ENCODE measurements around the gene SLC25A10. TPM values are rescaled to one million over a fixed set of nuclear protein-coding genes. Genes with fewer than 3 reads are reported as not detected.

SLC25A10 gene
- total and polyA plus RNA-seq, 2 donors: 8.3 to 11.9 TPM

Other genes starting within 250 kb of the SLC25A10 start
- 1,837 TPM for gene ACTG1, start 199.5 kb upstream of the SLC25A10 start, total RNA-seq
- 2,739 TPM for gene ACTG1, start 199.5 kb upstream of the SLC25A10 start, polyA plus RNA-seq
- 0.47 TPM for gene FSCN2, start 183.9 kb upstream of the SLC25A10 start, total RNA-seq
- 0.87 TPM for gene FSCN2, start 183.9 kb upstream of the SLC25A10 start, polyA plus RNA-seq
- gene FAAP100, start 159.9 kb upstream of the SLC25A10 start, total RNA-seq: 8.8 TPM
- 43.9 TPM for gene FAAP100, start 159.9 kb upstream of the SLC25A10 start, polyA plus RNA-seq
- gene NPLOC4, start 75.2 kb upstream of the SLC25A10 start, total RNA-seq: 26.1 TPM
- 43.3 TPM for gene NPLOC4, start 75.2 kb upstream of the SLC25A10 start, polyA plus RNA-seq
- gene TSPAN10, start 75.1 kb upstream of the SLC25A10 start, total RNA-seq: 0.47 TPM
- 1.8 TPM for gene TSPAN10, start 75.1 kb upstream of the SLC25A10 start, polyA plus RNA-seq
- gene PDE6G, start 55.7 kb upstream of the SLC25A10 start, total RNA-seq: 12.2 TPM
- gene PDE6G, start 55.7 kb upstream of the SLC25A10 start, polyA plus RNA-seq: 18.2 TPM
- gene OXLD1, start 45.7 kb upstream of the SLC25A10 start, total RNA-seq: 60.9 TPM
- gene OXLD1, start 45.7 kb upstream of the SLC25A10 start, polyA plus RNA-seq: 83.0 TPM
- gene CCDC137, start 45.5 kb upstream of the SLC25A10 start, total RNA-seq: 14.4 TPM
- gene CCDC137, start 45.5 kb upstream of the SLC25A10 start, polyA plus RNA-seq: 42.5 TPM
- gene ARL16, start 28.5 kb upstream of the SLC25A10 start, total RNA-seq: 23.0 TPM
- gene ARL16, start 28.5 kb upstream of the SLC25A10 start, polyA plus RNA-seq: 129 TPM
- 39.0 TPM for gene HGS, start 28.3 kb upstream of the SLC25A10 start, total RNA-seq
- 157 TPM for gene HGS, start 28.3 kb upstream of the SLC25A10 start, polyA plus RNA-seq
- 21.6 TPM for gene MRPL12, start 8.9 kb upstream of the SLC25A10 start, total RNA-seq
- 59.7 TPM for gene MRPL12, start 8.9 kb upstream of the SLC25A10 start, polyA plus RNA-seq
- 0.05 TPM for gene GCGR, start 91.9 kb downstream of the SLC25A10 start, total RNA-seq
- gene GCGR, start 91.9 kb downstream of the SLC25A10 start, polyA plus RNA-seq: 0.80 TPM
- 96.2 TPM for gene MCRIP1, start 121.0 kb downstream of the SLC25A10 start, total RNA-seq
- gene MCRIP1, start 121.0 kb downstream of the SLC25A10 start, polyA plus RNA-seq: 120 TPM
- gene PPP1R27, start 122.8 kb downstream of the SLC25A10 start, total RNA-seq: 0.28 TPM
- gene PPP1R27, start 122.8 kb downstream of the SLC25A10 start, polyA plus RNA-seq: 0.94 TPM
- gene P4HB, start 148.3 kb downstream of the SLC25A10 start, total RNA-seq: 210 TPM
- gene P4HB, start 148.3 kb downstream of the SLC25A10 start, polyA plus RNA-seq: 219 TPM
- gene ARHGDIA, start 159.1 kb downstream of the SLC25A10 start, total RNA-seq: 106 TPM
- gene ARHGDIA, start 159.1 kb downstream of the SLC25A10 start, polyA plus RNA-seq: 189 TPM
- 168 TPM for gene ALYREF, start 179.3 kb downstream of the SLC25A10 start, total RNA-seq
- 42.9 TPM for gene ALYREF, start 179.3 kb downstream of the SLC25A10 start, polyA plus RNA-seq
- gene ANAPC11, start 179.4 kb downstream of the SLC25A10 start, total RNA-seq: 108 TPM
- gene ANAPC11, start 179.4 kb downstream of the SLC25A10 start, polyA plus RNA-seq: 127 TPM
- 1.7 TPM for gene NPB, start 190.0 kb downstream of the SLC25A10 start, total RNA-seq
- gene NPB, start 190.0 kb downstream of the SLC25A10 start, polyA plus RNA-seq: 3.5 TPM
- gene PCYT2, start 199.1 kb downstream of the SLC25A10 start, total RNA-seq: 19.4 TPM
- gene PCYT2, start 199.1 kb downstream of the SLC25A10 start, polyA plus RNA-seq: 37.4 TPM
- gene SIRT7, start 205.9 kb downstream of the SLC25A10 start, total RNA-seq: 16.1 TPM
- gene SIRT7, start 205.9 kb downstream of the SLC25A10 start, polyA plus RNA-seq: 47.7 TPM
- 6.0 TPM for gene MAFG, start 215.5 kb downstream of the SLC25A10 start, total RNA-seq
- 7.3 TPM for gene MAFG, start 215.5 kb downstream of the SLC25A10 start, polyA plus RNA-seq
- 16.4 TPM for gene PYCR1, start 225.0 kb downstream of the SLC25A10 start, total RNA-seq
- 2.9 TPM for gene PYCR1, start 225.0 kb downstream of the SLC25A10 start, polyA plus RNA-seq
- 0.05 TPM for gene MYADML2, start 234.9 kb downstream of the SLC25A10 start, total RNA-seq
- gene MYADML2, start 234.9 kb downstream of the SLC25A10 start, polyA plus RNA-seq: 0.07 TPM
- 0.66 TPM for gene NOTUM, start 248.9 kb downstream of the SLC25A10 start, total RNA-seq
- gene NOTUM, start 248.9 kb downstream of the SLC25A10 start, polyA plus RNA-seq: 0.25 TPM